NCI-H1105 treated with DMSO at 0.1 percent for 48 hours (cell line): ENCODE measurements around the gene SSBP3.

Source experiments
- DNase-seq: peaks from one replicate; lab custom pipeline; 2025; lab: John Stamatoyannopoulos, UW

SSBP3 gene

GRCh38 chr1:54282101-54282847, 123.9 kb downstream of the SSBP3 start:
- no peak for DNase-seq

GRCh38 chr1:54280651-54281050, 125.5 kb downstream of the SSBP3 start:
- no peak for DNase-seq

DNA sequence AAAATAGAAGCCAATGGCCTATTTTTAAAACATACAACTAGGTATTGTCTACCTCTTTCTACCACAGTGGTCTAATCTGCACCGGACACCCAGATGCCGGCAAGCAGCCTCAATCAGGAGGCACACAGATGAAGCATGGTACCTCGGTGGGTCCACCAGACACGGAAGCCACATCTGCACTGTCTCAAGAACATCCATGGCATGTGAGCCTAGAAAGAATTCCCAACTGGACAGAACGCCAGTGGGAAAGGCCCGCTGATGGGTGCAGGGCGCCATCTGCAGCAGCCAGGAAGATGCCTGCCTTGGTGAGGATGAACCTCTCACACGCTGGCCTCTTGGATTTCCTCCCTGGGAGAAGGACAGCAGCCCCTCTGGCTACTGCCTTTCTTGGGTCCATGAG, 126.7 kb downstream of the SSBP3 start:
- DNase-seq, result no peak

DNA sequence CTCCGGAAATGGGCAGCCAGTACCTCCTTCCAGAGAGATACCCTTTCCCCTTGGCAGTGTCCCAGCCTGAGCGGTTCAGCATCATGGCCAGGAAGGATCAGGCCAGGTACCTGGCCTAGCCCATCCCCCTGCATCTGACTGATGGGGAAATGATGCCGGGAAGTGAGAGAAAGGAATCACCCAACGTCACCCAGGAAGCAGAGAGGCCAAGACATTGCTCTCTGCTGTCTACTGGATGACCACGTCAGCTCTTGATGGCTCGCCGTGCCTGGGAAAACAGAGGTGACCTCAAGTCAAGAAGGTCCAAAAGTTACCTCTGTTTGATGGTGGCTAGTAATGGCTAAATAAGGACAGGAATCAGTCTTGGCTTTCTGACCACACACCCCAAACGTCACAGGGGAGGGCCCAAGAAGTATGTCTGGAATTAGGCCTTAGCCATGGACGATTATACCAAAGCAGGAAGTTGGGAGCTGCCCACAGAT, 127.2 kb downstream of the SSBP3 start:
- no peak for DNase-seq

- no peak for DNase-seq
These were observed 128.5 kb downstream of the SSBP3 start for GRCh38 chr1:54277451-54278341.

DNA sequence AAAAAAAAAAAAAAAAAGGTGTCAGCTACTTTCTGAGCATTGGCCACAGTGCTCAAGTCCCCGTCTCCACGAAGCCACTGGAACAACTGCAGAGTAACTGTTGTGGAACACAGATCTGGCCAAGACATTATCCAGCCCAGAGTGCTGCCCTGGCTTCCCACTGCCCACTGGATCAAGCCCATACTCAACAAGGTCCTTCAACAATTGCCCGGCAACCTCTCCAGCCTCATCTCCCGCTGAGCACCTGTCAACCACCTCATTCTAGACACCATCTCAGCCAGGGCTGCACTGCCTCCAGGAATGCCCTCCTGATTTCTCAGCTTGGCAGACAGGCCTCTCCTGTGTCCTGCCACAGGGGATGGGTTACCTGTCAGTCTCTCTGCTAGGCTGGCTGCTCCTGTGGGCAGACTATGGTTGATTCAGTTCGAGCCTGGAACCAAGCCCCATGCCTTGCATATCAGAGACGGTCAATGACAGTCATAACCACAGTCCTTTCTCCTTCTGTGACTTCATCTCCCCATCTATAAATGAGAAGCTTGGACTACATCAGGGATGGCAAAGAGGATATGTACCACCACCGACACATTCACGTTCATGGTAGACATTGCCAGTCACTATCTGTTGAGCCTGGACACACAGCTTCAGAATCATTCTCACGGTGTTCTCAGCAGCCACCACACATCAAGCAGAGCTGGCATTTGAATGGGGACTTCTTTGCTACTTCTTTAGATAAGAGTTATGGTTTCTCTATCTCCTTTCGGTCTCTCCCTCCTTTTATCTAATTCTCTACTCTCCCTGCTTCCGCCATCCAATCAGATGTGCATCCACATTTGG, 129.4 kb downstream of the SSBP3 start:
- no peak for DNase-seq

DNA sequence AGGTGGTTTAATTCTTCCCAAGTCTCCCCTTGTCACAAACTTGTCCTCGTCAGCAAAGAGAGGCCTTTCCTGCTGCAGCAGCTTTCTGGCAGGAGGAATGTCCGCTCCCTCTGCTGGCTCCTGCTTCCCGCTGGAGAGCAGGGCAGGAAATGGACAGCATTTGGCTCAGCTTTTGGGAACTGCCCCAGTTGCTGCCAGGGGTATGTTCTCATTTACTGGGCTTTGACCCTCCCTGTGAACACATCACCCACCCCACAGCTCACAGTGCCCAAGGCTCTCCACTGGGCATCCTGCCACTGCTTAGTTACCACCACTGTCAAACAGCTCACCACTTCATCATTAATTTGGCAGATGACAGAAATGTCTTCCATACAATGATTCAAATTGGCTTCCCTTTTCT, 130.8 kb downstream of the SSBP3 start:
- no peak for DNase-seq

DNA sequence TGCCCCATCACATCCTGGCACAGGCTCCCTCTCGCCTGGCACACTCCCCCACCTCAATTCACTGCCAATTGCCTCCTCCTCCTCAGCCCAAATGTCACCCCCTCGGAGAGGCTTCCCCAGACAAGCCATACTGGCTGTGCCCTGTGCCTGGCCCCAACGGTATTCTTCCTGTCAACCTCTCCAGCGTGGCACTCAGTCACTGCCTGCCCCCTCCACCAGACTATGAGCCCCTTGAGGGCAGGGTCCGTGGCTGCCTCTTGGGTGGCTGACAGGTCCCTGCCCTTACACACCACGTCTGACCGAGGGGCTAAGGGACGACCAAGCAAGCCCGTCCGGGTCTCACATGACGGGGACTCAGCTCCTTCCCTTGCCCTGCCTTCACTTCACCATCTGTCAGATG, 131.3 kb downstream of the SSBP3 start:
- no peak for DNase-seq

DNA sequence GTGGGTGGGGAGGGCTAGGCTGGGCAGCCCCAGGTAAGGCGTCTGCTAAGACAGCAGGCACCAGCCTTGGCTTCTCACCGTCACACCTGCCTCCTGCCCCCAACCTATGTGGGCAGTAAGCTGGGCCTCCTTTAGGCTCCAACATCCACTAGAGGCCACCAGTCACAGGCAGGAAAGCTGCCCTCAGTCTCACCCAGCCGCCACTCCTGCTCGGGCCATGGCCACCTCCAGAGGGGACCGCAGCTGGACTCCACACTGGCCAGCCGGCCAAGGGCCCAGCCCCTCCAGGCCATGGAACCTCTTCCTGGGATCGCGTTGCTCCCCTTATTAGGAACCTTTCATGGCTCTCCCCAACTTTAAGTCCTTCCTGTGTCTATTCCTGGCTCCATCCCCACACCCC, 131.7 kb downstream of the SSBP3 start:
- no peak for DNase-seq

- no peak for DNase-seq
These were observed 132.4 kb downstream of the SSBP3 start for GRCh38 chr1:54273795-54274163.

- DNase-seq, result no peak
These were observed 133.0 kb downstream of the SSBP3 start for GRCh38 chr1:54273092-54273794.

GRCh38 chr1:54272772-54273091, 133.5 kb downstream of the SSBP3 start:
- DNase-seq, result no peak

GRCh38 chr1:54272134-54272533, 134.1 kb downstream of the SSBP3 start:
- DNase-seq, result no peak

DNA sequence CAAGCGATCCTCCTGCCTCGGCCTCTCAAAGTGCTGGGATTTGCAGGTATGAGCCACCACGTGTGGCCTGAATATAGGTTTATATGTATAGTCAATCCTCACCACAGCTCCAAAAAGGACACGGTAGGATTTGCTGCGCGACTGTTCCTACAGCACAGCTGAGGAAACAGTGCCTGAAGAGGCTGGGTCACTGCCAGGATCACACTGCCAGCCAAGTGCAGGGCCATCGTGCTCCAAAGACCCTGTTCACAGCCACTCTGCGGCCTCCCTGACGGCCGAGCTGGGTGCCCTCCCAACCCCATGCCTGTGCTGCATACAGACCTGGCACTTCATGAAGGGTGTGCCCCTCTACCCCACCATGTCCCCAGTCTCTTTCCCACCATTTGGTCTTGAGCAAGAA, 134.9 kb downstream of the SSBP3 start:
- DNase-seq, result no peak

- no peak for DNase-seq
These were observed 135.7 kb downstream of the SSBP3 start for GRCh38 chr1:54270543-54270942.

DNA sequence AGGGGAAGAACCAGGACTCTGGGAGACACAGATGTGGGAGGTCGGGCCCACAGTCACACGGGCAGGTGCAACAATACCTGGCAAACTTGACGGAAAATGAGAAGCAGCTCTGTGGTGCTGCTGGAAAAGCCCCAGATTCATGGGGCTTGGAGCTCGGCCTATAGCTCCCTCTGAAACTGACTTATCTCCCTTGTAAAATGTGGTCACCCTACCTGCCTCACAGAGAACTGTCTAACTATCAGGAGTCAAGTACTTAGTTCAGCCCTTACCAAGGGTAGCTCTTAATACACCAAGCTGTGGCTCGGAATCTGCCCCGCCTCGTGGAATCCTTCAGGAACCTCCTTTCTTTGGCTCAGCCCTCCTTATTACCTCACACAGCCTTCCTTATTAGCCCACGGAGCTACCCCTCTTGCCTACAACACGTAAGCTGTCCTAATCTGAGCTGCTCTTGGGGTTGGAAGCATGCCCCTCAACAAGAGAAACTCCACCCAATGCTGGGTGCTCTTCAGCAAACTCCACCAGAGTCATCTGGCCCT, 137.4 kb downstream of the SSBP3 start:
- DNase-seq, result peak; percentile 19

DNA sequence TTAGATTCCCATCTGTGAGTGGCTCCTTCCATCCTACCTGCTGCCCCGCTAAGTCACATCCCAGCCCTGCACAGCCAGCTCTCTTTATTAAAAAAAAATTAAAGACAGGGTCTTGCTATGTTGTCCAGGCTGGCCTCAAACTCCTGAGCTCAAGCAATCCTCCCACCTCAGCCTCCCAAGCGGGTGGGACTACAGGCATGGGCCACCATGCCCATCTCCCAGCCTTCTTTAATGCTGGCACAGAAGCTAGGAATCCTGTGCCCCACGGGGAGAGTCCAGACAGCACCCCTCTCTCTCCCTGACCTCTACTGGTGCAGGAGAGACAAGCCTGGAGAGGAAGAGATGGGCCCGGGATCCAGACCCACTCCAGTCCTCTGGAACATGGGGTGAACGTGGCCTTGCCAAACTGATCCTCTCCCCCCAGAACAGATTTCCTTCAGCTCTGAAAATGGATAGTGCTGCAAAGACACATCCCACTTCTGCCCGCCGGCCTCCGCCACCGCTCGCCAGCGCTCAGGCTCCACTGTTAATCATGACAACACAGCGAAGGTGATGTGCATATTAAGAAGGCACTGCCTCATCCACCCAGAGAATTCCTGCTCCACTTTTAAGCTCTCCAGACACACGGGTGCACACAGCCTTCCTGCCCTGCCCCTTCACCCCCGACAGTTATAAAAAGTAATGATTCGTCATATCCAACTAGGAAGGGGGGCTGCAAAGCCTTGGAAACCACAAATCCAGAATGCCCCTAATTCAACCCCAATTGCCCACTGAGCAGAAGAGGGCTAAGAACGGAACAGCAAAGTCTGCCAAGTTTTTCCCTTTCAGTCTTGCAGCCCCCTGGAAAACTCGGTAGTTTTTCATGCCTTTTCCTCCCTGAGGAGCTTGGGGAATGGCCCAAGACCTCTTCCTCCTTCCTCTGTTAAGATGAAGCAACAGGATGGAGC, 138.1 kb downstream of the SSBP3 start:
- DNase-seq, result no peak

DNA sequence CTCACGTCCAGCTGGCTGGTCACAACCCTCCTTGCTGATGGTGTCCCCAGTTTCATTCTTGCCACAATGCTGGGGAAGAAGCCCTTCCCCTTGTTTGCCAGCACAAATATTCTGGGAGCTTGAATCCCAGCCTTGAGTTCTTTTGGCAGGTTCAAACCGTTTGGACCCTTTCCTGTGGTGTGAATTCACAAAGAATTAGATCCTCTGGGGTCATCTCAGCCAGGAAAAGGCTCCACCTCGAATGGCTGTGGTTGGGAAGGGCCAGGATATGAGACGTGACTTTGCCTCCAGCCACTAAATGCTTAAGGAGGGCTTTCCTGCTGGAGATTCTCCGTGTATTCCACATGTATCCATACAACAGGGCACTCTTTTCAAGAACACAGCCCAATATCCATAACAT, 139.3 kb downstream of the SSBP3 start:
- no peak for DNase-seq

- DNase-seq, result no peak
These were observed 140.0 kb downstream of the SSBP3 start for GRCh38 chr1:54266195-54266594.

DNA sequence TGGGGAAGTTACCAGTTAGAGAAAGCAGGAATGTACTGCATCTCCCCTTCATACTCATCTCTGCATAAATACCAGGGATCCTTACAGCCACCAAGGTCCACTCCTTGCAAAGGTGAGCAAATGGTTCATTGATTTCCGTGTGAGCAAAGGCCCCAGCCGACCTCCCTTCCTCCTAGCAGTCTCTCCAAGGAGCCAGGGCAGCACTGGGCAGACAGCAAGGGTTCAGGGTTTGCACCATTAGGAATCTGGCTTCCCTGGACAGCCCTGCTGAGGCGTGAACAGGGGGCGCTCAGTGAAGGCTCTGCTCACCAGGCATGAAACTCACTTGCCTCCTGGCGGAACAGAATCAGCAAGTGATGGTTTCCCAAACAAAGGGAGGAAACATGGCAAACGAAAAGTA, 140.5 kb downstream of the SSBP3 start:
- DNase-seq, result no peak
